Vagina (tissue), 2 donors: ENCODE data around the gene OVCH2. TPM values are rescaled to one million over a fixed set of nuclear protein-coding genes. Genes with fewer than 3 reads are reported as not detected.
A peak's percentile ranks its signal among the peaks of the same experiment; 100 is the strongest.

Source experiments
- DNase-seq, 2 donors: peaks; one replicate each; pipeline ENCODE4 v3.0.0-alpha.2; 2017; ENCODE audit errors: extremely low spot score in 2 of 2
- H3K27ac ChIP-seq: fragments of 200-600 bp; sonication (generic); one replicate; pipeline ENCODE4 v1.5.1; 2019
- H3K27me3 ChIP-seq: fragments of 200-600 bp; sonication (generic); one replicate; pipeline ENCODE4 v1.5.1; 2019
- H3K36me3 ChIP-seq, 2 donors: fragments of 200-600 bp; sonication (generic); one replicate each; pipeline ENCODE4 v1.5.1; 2017 to 2019
- H3K4me1 ChIP-seq: fragments of 200-600 bp; sonication (generic); one replicate; pipeline ENCODE4 v1.5.1; 2019
- H3K4me3 ChIP-seq, 2 donors: fragments of 200-600 bp; sonication (generic); 1 replicate in 1 of 2; 2 replicates in 1 of 2; pipeline ENCODE4 v1.5.1; 2016 to 2019
- H3K9me3 ChIP-seq: fragments of 200-600 bp; sonication (generic); one replicate; pipeline ENCODE4 v1.5.1; 2019
- POLR2A ChIP-seq, 2 donors: fragments of 450-650 bp; IDR thresholded peaks; one replicate each; pipeline ENCODE4 v1.6.1; 2017; ENCODE audit warnings: antibody characterized with exemption in 2 of 2, mild to moderate bottlenecking in 2 of 2, moderate library complexity in 2 of 2
- POLR2AphosphoS5 ChIP-seq, 2 donors: sonication (generic); formaldehyde crosslinking; IDR thresholded peaks; one replicate each; pipeline ENCODE4 v1.9.0; 2017; ENCODE audit warnings: antibody characterized with exemption in 2 of 2, mild to moderate bottlenecking in 2 of 2, low read depth in 1 of 2; ENCODE audit not compliant: insufficient read depth in 1 of 2
- intact Hi-C: fragments of 100-400 bp; cut with DNase I; formaldehyde crosslinking; loops from one replicate; pipeline ENCODE4 v1.15.1; 2023
- total RNA-seq: library from RNA; depleted of rRNA; stranded (reverse); fragments of >200 nt; gene quantifications from one replicate; pipeline ENCODE4 v1.2.3, GENCODE V29; 2016
- TF ChIP-seq, protein P1 (sequence below), 3 experiments: fragments of 450-650 bp in 2 of 3; fragments of 200-600 bp in 1 of 3; sonication (generic) in 1 of 3; IDR thresholded peaks; one replicate each; pipeline ENCODE4 v1.5.1; 2017 to 2019; ENCODE audit warnings: antibody characterized with exemption in 3 of 3, mild to moderate bottlenecking in 2 of 3, moderate library complexity in 2 of 3

The OVCH2 gene
- total RNA-seq, 1 donor from 2014 or later = not detected

DNA sequence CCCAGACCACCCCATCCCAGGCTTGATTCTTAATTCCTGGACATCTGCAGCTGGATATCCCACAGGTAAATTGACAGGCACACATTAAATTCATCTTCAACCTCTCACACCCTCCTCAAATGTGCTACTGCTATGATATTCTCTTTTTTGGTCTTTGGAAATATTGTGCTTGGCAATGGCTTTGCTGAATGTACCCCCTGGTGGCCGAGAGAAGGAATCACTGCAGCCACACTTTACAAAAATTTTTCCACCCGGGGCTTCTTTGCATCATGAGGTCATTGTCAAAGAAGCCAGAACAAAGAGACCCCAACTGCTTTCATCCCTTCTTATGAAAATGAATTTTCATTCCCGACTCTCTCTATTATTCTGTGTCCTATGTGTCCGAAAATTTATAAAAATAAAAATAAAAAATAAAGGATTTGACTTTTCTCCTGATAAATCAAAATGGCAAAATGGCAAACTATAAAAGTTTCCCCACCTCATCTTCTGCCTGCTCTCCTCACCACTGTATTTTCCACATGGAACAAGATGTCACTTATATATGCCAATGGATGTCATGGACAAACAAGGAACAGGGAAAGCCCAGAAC lies 17.9 kb downstream of the OVCH2 start:
- intact Hi-C loops = no loop called here
- H3K4me3 ChIP-seq = no peak overlapping the region
- DNase-seq = no peak
- TF ChIP-seq, protein P1, sequence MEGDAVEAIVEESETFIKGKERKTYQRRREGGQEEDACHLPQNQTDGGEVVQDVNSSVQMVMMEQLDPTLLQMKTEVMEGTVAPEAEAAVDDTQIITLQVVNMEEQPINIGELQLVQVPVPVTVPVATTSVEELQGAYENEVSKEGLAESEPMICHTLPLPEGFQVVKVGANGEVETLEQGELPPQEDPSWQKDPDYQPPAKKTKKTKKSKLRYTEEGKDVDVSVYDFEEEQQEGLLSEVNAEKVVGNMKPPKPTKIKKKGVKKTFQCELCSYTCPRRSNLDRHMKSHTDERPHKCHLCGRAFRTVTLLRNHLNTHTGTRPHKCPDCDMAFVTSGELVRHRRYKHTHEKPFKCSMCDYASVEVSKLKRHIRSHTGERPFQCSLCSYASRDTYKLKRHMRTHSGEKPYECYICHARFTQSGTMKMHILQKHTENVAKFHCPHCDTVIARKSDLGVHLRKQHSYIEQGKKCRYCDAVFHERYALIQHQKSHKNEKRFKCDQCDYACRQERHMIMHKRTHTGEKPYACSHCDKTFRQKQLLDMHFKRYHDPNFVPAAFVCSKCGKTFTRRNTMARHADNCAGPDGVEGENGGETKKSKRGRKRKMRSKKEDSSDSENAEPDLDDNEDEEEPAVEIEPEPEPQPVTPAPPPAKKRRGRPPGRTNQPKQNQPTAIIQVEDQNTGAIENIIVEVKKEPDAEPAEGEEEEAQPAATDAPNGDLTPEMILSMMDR (IDR thresholded peaks at IDR 0.05) = peak; percentile 51 to 77 (median 70)
- no peak for TF ChIP-seq POLR2A (IDR thresholded peaks at IDR 0.05)
- no peak for TF ChIP-seq POLR2AphosphoS5 (IDR thresholded peaks at IDR 0.05; ENCODE audit: insufficient read depth in 1 of 2, low read depth in 1 of 2)
- H3K4me1 ChIP-seq = no peaks in the 10 kb centered on the region
- H3K36me3 ChIP-seq = no peaks in the 10 kb centered on the region
- H3K9me3 ChIP-seq = no peaks in the 10 kb centered on the region
- no peaks in the 10 kb centered on the region for H3K27me3 ChIP-seq
- no peak overlapping the region for H3K27ac ChIP-seq

DNA sequence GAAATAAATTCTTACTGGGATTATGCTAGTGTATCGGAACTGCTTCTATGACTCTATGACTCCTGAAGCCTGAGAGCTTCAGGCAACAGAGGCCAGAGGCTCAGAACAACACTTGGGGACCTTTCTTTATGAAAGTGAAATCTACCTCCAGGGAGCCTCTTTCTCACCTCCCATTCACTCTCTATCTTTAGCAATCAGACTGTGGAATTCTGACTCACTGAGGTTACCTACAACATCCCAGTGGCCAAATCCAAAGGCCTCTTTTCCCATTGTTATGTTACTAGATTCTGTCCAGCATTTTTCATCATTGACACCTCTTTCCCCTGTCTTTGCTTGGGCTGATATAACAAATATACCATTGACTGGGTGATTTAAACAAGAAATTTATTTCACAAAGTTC lies 18.9 kb downstream of the OVCH2 start:
- H3K4me3 ChIP-seq = no peak overlapping the region
- H3K4me1 ChIP-seq = no peaks in the 10 kb centered on the region
- DNase-seq = no peak
- TF ChIP-seq POLR2A (IDR thresholded peaks at IDR 0.05) = no peak
- no peak for TF ChIP-seq POLR2AphosphoS5 (IDR thresholded peaks at IDR 0.05; ENCODE audit: insufficient read depth in 1 of 2, low read depth in 1 of 2)
- TF ChIP-seq, protein P1 (IDR thresholded peaks at IDR 0.05) = no peak
- no peaks in the 10 kb centered on the region for H3K9me3 ChIP-seq
- no peaks in the 10 kb centered on the region for H3K36me3 ChIP-seq
- no peak overlapping the region for H3K27ac ChIP-seq
- no peaks in the 10 kb centered on the region for H3K27me3 ChIP-seq
- intact Hi-C loops = no loop called here

DNA sequence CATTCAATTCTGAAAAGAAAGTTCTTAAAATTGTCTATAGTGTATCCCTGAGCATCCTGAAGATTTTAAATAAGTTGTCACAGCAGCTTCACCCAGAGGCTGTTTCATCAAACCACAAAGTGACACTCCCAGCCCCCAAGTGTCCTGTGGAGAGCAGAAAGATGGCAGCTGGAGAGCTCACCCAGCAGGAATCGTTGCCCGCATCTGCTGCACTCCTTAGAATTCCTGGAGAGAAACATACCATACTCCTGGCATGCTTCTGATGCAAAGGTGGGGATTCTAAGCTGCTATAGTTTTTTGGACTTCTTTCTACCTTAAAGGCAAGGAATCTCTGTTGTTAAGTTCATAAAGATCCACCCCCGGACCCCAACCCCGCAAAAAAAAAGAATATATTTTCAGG lies 19.5 kb downstream of the OVCH2 start:
- H3K36me3 ChIP-seq = no peaks in the 10 kb centered on the region
- H3K27ac ChIP-seq = no peak overlapping the region
- no peak for TF ChIP-seq POLR2A (IDR thresholded peaks at IDR 0.05)
- TF ChIP-seq, protein P1 (IDR thresholded peaks at IDR 0.05) = no peak
- TF ChIP-seq POLR2AphosphoS5 (IDR thresholded peaks at IDR 0.05; ENCODE audit: insufficient read depth in 1 of 2, low read depth in 1 of 2) = no peak
- H3K4me1 ChIP-seq = no peaks in the 10 kb centered on the region
- H3K27me3 ChIP-seq = no peaks in the 10 kb centered on the region
- no peak overlapping the region for H3K4me3 ChIP-seq
- H3K9me3 ChIP-seq = no peaks in the 10 kb centered on the region
- intact Hi-C loops = no loop called here
- DNase-seq = no peak

DNA sequence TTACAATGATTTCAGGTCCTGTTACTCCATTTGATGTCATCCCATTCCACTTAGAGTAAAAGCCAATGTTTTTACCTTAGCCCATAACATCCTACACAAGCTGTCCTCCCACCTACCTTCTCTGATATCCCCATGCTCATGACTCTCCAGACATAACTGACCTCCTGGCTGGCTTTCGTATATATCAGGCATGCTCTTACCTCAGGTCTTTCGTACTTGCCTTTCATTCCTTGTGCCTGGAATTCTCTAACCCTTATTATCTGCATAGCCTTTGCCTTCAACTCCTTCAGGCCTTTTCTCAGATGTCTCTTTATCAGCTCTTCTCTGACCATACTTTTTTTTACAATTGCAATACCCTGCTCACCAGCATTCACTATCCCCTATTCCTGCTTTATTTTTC lies 22.7 kb downstream of the OVCH2 start:
- TF ChIP-seq POLR2A (IDR thresholded peaks at IDR 0.05) = no peak
- DNase-seq = no peak
- no peaks in the 10 kb centered on the region for H3K27me3 ChIP-seq
- intact Hi-C loops = no loop called here
- no peaks in the 10 kb centered on the region for H3K9me3 ChIP-seq
- H3K27ac ChIP-seq = no peak overlapping the region
- H3K36me3 ChIP-seq = no peaks in the 10 kb centered on the region
- H3K4me1 ChIP-seq = peaks cover 3% of the 10 kb centered on the region
- no peak overlapping the region for H3K4me3 ChIP-seq

DNA sequence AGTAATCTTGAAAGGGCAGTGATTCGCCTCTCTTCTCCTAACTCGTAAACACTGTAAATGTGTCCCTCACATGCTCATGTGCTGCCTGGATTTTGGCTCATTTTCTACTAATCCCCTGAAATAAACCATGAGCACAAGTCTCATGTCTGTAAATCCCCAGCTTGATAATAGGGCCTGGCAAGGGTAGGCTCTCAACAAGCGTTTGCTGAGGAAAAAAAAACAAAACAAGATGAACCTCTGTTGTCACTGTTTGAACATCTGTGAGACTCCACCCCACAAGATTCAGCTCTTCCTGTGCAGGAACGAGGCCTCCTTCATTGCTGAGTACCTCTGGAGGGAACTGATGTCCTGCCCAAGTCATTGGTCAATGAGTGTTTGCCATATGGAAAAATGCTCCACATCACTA lies 28.5 kb downstream of the OVCH2 start:
- TF ChIP-seq POLR2AphosphoS5 (IDR thresholded peaks at IDR 0.05; ENCODE audit: insufficient read depth in 1 of 2, low read depth in 1 of 2) = no peak
- TF ChIP-seq, protein P1 (IDR thresholded peaks at IDR 0.05) = no peak
- no peak for TF ChIP-seq POLR2A (IDR thresholded peaks at IDR 0.05)
- peak overlapping the region; percentile 60 for H3K27ac ChIP-seq
- H3K4me3 ChIP-seq = no peak overlapping the region
- no peak for DNase-seq
- peaks cover 43% of the 10 kb centered on the region for H3K4me1 ChIP-seq
- H3K27me3 ChIP-seq = no peaks in the 10 kb centered on the region
- intact Hi-C loops = no loop called here
- H3K36me3 ChIP-seq = no peaks in the 10 kb centered on the region
- no peaks in the 10 kb centered on the region for H3K9me3 ChIP-seq
